Esophagus squamous epithelium (tissue), 4 donors: ENCODE results near the gene CUL3.

ENCODE experiments used
- POLR2A ChIP-seq, 4 donors: fragments of 450-650 bp; IDR thresholded peaks; one replicate each; pipeline ENCODE4 v1.6.1; 2017; ENCODE audit warnings: antibody characterized with exemption in 4 of 4, mild to moderate bottlenecking in 4 of 4, moderate library complexity in 3 of 4
- TF ChIP-seq, protein P1 (sequence below), 6 experiments: fragments of 450-650 bp in 4 of 6; fragments of 200-600 bp in 2 of 6; sonication (generic) in 2 of 6; IDR thresholded peaks; one replicate each; pipeline ENCODE4 v1.5.1; 2016 to 2019; ENCODE audit warnings: antibody characterized with exemption in 6 of 6, mild to moderate bottlenecking in 4 of 6, moderate library complexity in 4 of 6

DNA sequence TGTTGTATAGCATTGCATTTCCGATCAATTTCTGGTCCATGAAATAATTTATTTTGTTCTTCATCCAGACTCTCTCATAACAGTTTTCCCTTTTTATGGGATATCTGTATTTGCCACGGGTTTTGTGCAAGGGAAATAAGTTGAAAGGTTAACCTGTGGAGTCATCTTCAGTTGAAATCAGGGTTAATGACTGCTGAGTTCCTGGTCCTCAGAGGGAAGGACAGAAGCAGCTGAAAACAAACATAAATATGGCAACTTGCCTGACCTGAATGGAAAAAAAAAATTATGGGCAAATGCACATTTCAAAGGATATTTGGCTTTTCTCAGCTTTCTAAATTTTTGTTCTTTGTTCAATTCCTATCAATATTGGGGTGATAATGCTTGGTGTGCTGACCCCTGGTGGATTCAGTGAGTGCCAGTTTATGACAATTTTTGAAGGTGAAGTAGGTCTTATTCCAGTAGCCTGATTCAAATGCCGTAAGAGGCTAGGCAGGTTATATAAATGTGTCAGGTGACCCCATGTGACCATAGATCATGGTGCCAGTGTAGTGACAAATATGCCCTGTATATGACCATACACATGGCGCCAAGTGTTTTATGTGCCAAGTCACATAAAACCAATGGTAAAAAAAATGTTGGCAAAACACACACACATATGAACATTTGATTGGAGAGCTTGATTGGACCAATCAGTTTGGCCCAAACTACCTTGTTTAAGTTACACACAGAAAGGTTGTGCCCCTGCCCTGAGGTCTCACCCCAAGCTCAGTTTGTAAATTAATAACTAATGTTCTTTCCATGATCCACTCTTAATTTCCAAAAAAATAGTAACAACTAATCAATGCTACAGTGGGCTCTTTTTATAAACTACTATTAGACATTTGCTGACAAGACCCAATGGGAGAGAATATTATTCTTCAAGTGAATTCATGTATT, 135.7 kb downstream of the CUL3 start:
- TF ChIP-seq, protein P1, sequence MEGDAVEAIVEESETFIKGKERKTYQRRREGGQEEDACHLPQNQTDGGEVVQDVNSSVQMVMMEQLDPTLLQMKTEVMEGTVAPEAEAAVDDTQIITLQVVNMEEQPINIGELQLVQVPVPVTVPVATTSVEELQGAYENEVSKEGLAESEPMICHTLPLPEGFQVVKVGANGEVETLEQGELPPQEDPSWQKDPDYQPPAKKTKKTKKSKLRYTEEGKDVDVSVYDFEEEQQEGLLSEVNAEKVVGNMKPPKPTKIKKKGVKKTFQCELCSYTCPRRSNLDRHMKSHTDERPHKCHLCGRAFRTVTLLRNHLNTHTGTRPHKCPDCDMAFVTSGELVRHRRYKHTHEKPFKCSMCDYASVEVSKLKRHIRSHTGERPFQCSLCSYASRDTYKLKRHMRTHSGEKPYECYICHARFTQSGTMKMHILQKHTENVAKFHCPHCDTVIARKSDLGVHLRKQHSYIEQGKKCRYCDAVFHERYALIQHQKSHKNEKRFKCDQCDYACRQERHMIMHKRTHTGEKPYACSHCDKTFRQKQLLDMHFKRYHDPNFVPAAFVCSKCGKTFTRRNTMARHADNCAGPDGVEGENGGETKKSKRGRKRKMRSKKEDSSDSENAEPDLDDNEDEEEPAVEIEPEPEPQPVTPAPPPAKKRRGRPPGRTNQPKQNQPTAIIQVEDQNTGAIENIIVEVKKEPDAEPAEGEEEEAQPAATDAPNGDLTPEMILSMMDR (IDR thresholded peaks at IDR 0.05): peak; percentile 12 to 73 (median 52)
- no peak for TF ChIP-seq POLR2A (IDR thresholded peaks at IDR 0.05)
